Measurements from ENCODE around the gene MRPL53.

- TF ChIP-seq ZNF225 (CRISPR knock-in tag; IDR thresholded peaks at IDR 0.05) (no peak), POLR2AphosphoS5 (IDR thresholded peaks at IDR 0.05; ENCODE audit: low read depth, low read length) (peak; percentile 29; the same call in 1 of the 2 replicates), ZNF282 (IDR thresholded peaks at IDR 0.05; ENCODE audit: partially characterized antibody) (no peak), GABPA (IDR thresholded peaks at IDR 0.05; ENCODE audit: low read depth, low read length) (no peak), GABPA (CRISPR knock-in tag; IDR thresholded peaks at IDR 0.05; ENCODE audit: low read depth) (no peak), HMG20A (CRISPR knock-in tag; IDR thresholded peaks at IDR 0.05; ENCODE audit: borderline replicate concordance) (no peak), CTCF (CRISPR knock-in tag; IDR thresholded peaks at IDR 0.05) (no peak), TBP (CRISPR knock-in tag; IDR thresholded peaks at IDR 0.05) (no peak), TFAP4 (IDR thresholded peaks at IDR 0.05; ENCODE audit: borderline replicate concordance, low read depth) (no peak), BRCA1 (CRISPR knock-in tag; IDR thresholded peaks at IDR 0.05) (no peak), RNF2 (conservative IDR thresholded peaks at IDR 0.05; ENCODE audit: low read depth) (no peak), CBX2 (IDR thresholded peaks at IDR 0.05; ENCODE audit: low read depth, low read length) (no peak), CBX2 (CRISPR knock-in tag; IDR thresholded peaks at IDR 0.05; ENCODE audit: low read depth) (no peak), PRMT3 (CRISPR knock-in tag; IDR thresholded peaks at IDR 0.05; ENCODE audit: borderline replicate concordance, low read depth) (no peak), POLR2A (IDR thresholded peaks at IDR 0.05; ENCODE audit: insufficient read depth in 1 of 2, low read depth in 2 of 2, low read length in 2 of 2) (peak in 1 of 2 experiments; percentile 52; a peak in 2 of 4 replicates), ZNF432 (CRISPR knock-in tag; IDR thresholded peaks at IDR 0.05; ENCODE audit: borderline replicate concordance) (no peak)
Observed at GRCh38 chr2:74505448-74506246, 33.2 kb upstream of the MRPL53 start.

All from HepG2 (cell line).